ENCODE results near the gene CDK2.

DNA sequence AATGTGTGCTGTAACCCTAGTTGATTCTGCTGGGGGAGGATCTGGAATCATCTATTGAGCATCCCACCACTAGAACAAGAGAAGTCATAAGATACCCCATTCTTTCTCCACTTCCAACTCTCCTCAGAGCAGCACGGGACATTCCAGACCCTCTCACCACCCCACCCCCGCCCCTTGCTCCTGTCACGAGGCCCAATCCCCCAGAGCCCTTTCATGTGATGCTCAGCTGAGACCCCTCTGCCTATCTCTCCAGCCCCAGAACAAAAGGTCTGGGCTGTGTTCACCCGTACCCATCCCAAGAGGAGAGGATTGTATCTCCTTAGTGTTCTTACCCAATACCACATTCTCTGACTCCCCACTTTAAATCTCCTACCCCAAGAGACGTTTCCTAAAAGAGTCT lies 1.4 kb upstream of the CDK2 start:
- TF ChIP-seq, protein P1, sequence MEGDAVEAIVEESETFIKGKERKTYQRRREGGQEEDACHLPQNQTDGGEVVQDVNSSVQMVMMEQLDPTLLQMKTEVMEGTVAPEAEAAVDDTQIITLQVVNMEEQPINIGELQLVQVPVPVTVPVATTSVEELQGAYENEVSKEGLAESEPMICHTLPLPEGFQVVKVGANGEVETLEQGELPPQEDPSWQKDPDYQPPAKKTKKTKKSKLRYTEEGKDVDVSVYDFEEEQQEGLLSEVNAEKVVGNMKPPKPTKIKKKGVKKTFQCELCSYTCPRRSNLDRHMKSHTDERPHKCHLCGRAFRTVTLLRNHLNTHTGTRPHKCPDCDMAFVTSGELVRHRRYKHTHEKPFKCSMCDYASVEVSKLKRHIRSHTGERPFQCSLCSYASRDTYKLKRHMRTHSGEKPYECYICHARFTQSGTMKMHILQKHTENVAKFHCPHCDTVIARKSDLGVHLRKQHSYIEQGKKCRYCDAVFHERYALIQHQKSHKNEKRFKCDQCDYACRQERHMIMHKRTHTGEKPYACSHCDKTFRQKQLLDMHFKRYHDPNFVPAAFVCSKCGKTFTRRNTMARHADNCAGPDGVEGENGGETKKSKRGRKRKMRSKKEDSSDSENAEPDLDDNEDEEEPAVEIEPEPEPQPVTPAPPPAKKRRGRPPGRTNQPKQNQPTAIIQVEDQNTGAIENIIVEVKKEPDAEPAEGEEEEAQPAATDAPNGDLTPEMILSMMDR (IDR thresholded peaks at IDR 0.05): no peak
- no peak for TF ChIP-seq POLR2A (IDR thresholded peaks at IDR 0.05)

All from lower leg skin (tissue), 3 donors.